Right ventricle myocardium inferior (tissue), 1 donor: ENCODE measurements around the gene STARD9. TPM values are rescaled to one million over a fixed set of nuclear protein-coding genes. Genes with fewer than 3 reads are reported as not detected.

Source experiments
- total RNA-seq: library from RNA; stranded (reverse); fragmentation: NEBNext Ultra II Directional; extraction: Animal tissue kit (Norgen Biotek cat#: 25700); gene quantifications from one replicate; pipeline ENCODE4 v1.2.1, GENCODE V29; 2021
- donor health status: DM: no; HTN: yes; CAD: no; lungs with severe emphysema.

STARD9 gene
- total RNA-seq, 1 donor from 2014 or later, result 7.2 TPM

Other genes starting within 250 kb of the STARD9 start
- 3.4 TPM for gene CAPN3, start 216.1 kb upstream of the STARD9 start, total RNA-seq
- 457 TPM for gene ZNF106, start 84.5 kb upstream of the STARD9 start, total RNA-seq
- 23.5 TPM for gene SNAP23, start 80.0 kb upstream of the STARD9 start, total RNA-seq
- gene LRRC57, start 26.8 kb upstream of the STARD9 start, total RNA-seq, result 15.1 TPM
- 11.7 TPM for gene HAUS2, start 26.8 kb upstream of the STARD9 start, total RNA-seq
- gene CDAN1, start 161.5 kb downstream of the STARD9 start, total RNA-seq, result 6.2 TPM